HL-60 (cell line): ENCODE measurements around the gene NDUFB5.

Experiments
- CTCF ChIP-seq: IDR thresholded peaks from one replicate; pipeline ENCODE4 v1.5.1; 2011; ENCODE audit warnings: low read length, control low read depth, inconsistent platforms; ENCODE audit not compliant: insufficient read depth
- POLR2AphosphoS5 ChIP-seq: IDR thresholded peaks from 2 replicates; pipeline ENCODE4 v1.6.1; 2012; ENCODE audit warnings: low read depth

- TF ChIP-seq POLR2AphosphoS5 (no peak), CTCF (no peak)
Measured at GRCh38 chr3:179603321-179603720, 1.3 kb upstream of the NDUFB5 start.
